HTR-8/SVneo (cell line): Measurements from ENCODE around the gene LIN54.
A peak's percentile ranks its signal among the peaks of the same experiment; 100 is the strongest.
"Not testable (repeated sequence)": the region's sequence is repeated elsewhere in the genome, so short reads cannot be mapped to it uniquely, and the experiment has no call there.

Experiments
- DNase-seq: peaks from one replicate; pipeline ENCODE4 v3.0.0; 2011; ENCODE audit warnings: low spot score, mixed read lengths; ENCODE audit not compliant: insufficient read length
- FAIRE-seq: peaks from 2 replicates; lab custom pipeline; 2011; peaks lifted over from hg19 to GRCh38; lab: Jason Lieb, UNC

The LIN54 gene

DNA sequence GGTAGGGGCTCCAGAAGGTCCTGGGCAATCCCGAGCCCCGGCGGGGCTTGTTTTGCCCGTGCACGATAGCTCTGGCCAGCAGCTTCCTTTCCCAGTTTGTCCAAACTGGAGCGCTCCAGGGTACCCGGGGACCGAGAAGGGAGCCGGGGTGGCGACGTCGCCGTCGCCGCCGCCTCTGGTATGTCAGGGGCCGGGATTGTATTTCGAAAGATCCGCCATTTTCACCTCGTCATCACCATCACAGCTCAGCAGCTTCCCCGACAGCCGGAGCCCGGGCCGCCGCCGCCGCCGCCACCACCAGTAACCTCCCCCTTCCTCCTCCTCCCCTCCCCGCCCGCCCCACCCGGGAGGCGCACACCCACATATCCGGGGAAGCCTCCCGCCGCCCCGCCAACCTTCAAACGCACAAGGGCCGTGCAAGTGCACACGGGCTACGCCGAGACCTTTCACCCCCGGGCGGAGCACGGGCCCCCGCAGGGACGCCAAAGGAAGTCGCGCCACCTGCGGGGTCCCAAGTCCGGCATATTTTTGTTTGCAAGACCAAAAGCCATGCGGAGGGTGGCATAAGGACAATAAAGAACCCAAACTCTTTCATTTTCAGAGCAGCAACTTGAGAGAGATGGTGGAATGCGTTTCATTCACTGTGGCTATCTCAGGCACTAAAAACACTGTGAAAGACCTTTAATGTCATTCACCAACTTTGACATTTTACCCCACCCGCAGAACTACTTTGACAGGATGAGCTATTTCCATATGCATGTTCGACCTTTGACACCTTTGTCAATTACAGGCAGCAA is at the start of gene LIN54:
TSS of gene LIN54 (minus strand) at position 302 of the 797 bp plus-strand sequence. CDS start 25,979 bp downstream, outside the sequence.
- DNase-seq (peak; percentile 40), FAIRE-seq (no peak)

DNA sequence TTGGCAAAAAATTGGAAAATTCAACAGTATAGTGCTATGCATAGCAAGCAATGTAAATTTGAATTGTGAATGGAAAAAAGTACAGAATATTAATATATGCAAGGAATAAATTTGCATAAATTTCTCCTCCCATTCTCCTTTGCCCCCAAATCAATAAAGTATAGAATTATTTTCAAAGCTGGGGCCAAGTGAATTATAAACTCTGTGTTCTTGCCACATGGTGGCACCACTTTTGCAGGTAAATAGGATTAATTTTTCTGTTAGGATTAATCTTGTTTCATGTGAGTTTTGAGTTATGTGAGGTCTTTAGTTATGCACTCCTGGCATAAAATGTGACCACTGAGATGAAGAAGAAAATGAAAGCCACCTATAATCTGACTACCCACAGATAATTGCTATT is 44.3 kb upstream of the LIN54 start:
- FAIRE-seq (no peak), DNase-seq (no peak)

DNA sequence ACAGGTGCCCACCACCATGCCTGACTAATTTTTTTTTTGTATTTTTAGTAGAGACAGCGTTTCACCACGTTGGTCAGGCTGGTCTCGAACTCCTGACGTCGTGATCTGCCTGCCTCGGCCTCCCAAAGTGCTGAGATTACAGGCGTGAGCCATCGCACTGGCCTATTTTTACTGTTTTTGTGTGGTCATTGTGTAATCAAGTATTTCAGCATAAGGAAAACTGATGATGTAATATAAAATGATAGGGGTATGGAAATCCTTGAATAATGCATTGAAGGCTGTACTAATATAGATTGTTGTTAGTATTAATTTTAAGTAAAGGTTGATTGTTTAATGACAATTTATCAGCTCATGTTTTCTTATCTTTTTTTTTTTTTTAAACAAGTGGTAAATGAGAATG is 38.2 kb upstream of the LIN54 start:
- FAIRE-seq, result not testable (repeated sequence)

DNA sequence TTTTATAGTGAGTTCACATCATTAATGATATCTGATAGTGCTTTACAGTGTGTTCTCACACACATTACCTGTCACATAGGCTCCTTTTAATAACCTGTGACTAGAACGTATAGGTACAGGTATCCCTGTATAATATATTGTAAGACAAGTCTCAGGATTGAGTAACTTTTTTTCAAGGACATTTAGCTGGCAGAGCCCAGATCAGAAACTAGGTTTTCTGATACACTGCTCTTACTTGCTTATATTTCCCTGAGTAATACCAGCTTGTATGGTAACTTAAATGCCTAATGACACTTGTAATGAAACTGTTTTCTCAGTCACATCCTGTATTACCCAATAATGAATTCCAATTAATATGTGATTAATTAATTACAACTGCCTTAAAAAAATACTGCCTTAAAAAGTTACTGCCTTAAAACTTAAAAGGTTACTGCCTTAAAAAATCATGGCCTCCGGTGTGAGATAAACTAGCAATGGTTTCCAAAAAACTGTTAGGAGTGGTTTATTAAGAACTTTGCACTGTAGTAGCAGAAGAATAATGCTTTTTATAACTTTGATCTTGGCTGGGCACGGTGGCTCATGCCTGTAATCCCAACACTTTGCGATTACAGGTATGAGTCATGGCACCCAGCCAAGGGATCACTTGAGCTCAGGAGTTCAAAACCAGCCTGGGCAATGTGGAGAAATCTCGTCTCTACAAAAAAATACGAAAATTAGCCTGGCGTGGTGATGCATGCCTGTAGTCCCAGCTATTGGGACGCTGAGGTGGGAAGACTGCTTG is 36.3 kb upstream of the LIN54 start:
- no peak for DNase-seq
- FAIRE-seq, result no peak

More for the DNA sequence above, 38.2 kb upstream of the LIN54 start:
- not testable (repeated sequence) for DNase-seq

DNA sequence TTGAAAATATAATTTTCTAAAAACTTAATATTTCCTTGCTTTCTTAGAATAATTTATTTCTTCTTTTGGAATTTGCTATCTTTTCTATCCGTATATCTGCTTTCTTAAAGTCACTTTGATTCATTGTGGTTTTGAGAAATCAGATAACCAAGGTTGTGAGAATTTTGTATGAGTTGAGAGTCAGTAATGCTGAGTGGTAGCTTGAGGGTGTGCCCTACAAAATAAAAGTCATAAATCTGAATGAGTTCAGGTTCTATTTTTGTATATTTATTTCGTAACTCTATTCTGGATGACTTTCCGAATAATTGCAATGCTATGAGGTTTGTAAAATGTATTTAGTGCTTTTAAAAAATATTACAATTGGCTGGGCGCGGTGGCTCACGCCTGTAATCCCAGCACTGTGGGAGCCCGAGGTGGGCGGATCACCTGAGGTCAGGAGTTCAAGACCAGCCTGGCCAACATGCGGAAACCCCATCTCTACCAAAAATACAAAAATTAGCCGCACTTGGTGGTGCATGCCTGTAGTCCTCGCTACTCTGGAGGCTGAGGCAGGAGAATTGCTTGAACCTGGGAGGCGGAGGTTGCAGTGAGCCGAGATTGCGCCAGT is 33.3 kb upstream of the LIN54 start:
- DNase-seq (peak; percentile 26), FAIRE-seq (no peak)

DNA sequence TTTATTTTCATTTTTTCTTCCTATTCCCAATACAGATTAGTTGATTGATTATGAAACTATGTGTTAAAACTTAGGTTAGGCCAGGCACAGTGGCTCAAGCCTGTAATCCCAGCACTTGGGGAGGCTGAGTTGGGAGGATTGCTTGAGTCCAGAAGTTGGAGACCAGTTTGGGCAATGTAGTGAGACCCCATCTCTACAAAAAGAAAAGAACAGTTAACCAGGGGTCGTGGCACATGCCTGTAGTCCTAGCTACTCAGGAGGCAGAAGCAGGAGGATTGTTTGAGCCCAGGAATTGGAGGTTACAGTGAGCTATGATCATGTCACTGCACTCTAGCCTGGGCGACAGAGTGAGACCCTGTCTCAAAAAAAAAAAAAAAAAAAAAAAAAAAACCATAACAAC is 32.5 kb upstream of the LIN54 start:
- not testable (repeated sequence) for DNase-seq, FAIRE-seq

DNA sequence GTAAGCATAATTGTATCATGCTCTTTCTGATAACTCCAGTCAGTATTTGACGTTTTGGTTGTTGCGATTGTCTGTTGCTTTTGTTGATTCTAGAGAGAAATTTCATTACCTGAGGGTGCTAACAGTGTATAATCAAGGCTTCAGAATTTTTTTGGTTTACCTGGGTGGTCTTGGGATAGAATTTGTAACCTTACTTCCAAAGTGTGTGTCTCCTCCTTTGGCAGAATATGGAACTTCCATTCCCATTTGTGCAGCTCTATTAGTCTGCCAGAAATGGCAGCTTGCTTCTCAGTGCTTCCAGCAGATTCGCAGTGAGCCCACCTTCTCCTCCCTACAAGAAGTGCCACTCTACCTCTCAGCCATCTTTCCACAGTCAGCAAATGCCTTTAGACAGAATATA is 29.6 kb upstream of the LIN54 start:
- FAIRE-seq, result no peak
- no peak for DNase-seq

DNA sequence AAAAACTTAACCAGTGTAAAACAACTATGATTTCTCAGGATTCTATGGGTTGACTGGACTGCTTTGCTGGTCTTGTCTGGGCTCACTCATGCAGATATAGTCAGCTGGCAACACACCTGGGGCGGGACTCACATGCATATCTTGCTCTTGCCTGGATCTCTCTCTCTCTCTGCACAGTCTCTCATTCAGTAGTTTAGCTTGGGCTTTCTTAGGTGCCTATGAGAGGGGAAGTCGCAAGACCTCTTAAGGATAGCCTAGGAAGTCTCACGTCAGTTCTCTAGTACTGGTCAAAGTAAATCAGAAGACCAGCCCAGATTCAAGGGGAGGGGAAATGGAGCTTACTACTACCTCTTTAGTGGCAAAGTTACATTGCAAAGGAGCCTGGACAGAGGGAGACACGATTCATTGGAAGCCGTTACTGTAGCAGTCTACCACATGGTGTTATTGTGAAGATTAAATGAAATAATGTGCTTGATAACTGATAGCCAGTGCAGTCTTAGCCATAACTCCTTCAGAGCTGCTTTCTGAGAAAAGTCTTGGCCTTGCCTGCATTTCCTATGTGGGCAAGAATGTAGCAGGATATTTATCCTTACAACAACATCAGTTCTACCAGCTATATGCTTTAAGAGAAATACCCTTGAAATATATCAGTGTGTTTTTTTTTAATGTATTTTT is 26.5 kb upstream of the LIN54 start:
- DNase-seq (no peak), FAIRE-seq (no peak)

DNA sequence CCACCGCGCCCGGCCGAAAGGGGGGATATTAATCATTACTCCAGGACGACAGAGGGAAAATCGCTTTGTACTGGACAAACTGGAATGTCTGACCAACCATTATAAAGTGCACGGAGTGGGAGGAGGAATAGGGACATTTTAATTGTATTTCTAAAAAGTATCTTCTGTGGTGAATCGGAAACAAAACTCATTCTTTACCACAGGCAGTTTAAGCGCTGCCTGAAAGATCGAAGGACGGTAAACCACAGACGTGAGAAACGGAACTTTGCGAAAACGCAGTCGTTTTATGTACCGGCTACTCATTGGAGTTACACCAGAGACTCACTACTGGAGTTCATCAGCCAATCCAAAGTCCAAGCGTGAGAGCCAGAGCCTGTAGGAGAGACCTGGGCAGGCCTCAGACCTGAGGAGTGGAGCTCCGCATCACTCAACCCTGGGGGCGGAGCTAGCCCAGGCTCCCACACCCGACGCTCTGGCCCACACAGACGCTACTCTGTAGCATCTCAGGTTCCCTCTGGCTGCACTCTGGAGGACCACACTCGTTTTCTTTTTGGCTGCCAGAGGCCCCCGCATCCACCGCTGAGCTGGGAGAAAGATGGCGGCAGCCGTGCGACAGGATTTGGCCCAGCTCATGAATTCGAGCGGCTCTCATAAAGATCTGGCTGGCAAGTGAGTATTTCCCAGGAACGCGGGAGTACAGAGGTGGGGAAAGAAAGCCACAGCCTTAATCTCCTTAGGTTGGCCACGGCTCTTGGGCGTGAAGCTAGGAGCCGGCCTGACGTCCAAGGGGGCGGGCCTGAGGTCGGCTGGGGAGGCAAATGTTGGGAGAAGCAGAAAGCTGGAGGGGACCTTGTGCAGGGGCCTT is 24.2 kb upstream of the LIN54 start, which contains the start of gene COPS4:
TSS of gene COPS4 (plus strand) at position 554 of the 865 bp plus-strand sequence. CDS start at position 596, 42 bp downstream.
- FAIRE-seq, result no peak
- DNase-seq, result peak; percentile 88

DNA sequence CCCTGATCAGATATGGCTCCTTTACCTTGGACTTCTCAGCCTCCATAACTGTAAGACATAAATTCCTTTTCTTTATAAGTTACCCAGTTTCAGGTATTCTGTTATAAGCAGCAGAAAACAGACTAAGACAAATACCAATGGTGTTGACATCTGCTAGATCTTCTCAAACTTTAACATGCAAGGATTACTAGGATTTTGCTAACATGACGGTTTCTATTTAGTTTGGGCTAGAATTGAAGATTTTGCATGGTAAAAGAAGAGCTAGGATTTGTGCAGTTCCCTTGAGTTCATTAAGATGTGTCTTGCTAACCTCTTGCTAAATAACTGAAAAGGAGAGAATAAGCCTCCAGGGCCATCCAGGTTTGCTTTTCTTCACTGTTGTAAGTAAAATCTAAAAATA is 19.1 kb upstream of the LIN54 start:
- DNase-seq (no peak), FAIRE-seq (no peak)

DNA sequence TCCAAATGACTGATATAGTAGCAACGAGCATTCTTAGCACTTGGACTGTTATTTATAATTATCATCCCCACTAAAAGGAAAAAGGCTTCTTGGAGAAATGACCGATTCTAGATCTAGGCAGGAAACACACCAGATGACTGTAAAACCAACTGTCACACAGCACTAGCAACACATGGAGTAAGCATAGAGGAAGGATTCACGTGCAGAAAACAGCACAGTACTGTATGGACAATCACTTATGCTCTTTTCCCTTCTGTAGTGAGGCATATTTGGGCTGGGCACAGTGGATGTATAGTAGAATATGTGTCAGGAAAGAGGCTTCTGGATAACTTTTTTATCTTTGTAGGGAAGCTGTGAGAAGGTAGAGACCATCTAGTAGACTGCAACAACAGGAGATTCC is 18.4 kb upstream of the LIN54 start:
- FAIRE-seq (no peak), DNase-seq (no peak)

DNA sequence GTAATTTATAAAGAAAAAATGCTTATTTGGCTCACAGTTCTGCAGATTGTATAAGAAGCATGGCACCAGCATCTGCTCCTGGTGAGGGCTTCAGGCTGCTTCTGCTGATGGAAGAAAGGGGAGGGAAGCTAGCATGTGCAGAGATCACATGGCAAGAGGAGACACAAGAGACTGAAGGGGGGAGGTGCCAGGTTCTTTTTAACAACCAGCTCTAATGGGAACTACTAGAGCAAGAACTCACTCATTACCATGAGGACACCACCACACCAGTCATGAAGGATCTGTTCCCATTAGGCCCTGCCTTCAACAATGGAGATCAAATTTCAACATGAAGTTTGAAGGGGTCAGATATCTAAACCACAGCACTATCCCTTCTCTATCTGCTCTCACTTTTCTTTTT is 14.9 kb upstream of the LIN54 start:
- FAIRE-seq, result no peak
- DNase-seq, result no peak

DNA sequence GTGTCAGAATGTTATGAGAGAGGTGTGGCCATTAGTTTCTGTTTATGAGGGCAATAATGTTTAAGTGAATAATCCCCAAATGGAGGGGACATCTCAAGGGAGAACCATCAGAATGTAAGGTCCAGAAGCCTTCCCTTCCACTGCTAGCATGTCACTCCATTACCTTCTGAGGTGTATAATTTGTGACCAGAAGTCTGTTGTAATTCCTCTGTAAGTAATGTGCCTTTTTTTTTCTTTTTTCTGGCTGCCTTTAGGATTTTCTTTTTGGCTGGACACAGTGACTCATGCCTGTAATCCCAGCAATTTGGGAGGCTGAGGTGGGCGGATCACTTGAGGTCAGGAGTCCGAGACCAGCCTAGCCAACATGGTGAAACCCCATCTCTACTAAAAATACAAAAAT is 13.6 kb upstream of the LIN54 start:
- no peak for FAIRE-seq
- DNase-seq, result no peak

DNA sequence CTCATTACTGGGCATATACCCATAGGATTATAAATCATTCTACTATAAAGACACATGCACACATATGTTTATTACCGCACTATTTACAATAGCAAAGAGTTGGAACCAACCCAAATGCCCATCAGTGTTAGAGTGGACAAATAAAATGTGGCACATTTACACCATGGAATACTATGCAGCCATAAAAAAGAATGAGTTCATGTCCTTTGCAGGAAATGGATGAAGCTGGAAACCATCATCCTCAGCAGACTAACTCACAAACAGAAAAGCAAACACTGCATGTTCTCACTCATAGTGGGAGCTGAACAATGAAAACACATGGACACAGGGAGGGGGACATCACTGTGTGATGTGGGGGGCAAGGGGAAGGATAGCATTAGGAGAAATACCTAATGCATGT is 13.0 kb upstream of the LIN54 start:
- FAIRE-seq, DNase-seq: not testable (repeated sequence)

DNA sequence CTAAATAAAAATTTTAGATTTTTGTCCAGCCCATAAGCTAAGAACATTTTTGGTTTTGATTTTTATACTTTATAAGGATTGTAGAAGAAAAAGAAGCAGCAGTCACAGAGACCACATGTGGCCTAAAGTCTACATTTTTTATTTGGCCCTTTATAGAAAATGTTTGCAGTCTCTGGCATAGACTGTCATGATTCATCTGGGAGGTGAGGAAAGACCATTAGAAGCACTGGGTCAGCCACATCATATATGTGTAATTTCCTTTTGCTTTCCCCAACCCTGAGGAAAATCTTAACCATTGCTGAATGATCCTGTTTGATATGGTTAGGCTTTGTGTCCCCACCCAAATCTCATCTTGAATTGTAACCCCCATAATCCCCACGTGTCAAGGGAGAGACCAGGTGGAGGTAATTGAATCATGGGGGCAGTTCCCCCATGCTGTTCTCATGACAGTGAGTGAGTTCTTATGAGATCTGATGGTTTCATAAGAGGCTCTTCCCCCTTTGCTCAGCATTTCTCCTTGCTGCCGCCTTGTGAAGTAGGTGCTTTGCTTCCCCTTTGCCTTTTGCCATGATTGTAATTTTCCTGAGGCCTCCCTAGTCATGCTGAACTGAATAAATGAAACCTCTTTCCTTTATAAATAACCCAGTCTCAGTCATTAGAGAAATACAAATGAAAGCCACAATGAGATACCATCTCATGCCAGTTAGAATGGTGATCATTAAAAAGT is 12.3 kb upstream of the LIN54 start:
- no peak for FAIRE-seq

DNA sequence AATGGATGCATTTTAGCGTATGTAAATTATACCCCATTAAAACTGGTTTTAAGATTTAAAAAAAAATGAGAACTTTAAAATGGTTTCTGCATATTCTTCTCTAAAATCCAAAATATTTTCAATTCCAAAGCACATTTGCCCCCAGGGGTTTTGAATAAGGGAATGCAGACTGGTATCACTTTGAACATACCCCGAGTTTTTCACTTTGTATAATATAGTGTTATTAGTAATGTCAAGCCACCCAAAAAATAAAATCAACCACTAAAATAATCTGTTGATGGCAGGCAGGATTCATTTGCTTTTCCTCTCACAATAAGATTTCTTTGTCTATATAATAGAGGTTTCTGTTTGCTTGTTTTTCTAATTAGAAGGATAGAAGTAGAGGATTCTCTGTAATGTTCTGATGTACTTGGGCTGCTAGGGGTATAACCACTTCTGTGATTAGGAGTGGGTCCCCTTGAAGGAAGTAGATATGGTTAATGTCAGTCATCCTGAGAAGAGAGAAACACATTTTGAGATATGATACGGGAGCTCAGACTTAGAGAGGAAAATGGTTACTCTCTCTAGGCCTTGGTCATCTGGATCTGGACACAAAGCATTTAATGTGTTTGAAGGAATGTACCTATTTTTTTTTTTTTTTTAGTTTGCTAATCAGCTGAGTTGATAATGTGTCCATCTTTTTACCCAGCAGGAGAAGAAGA is 9.3 kb upstream of the LIN54 start:
- FAIRE-seq (no peak), DNase-seq (no peak)

More for the DNA sequence above, 12.3 kb upstream of the LIN54 start:
- no peak for DNase-seq

DNA sequence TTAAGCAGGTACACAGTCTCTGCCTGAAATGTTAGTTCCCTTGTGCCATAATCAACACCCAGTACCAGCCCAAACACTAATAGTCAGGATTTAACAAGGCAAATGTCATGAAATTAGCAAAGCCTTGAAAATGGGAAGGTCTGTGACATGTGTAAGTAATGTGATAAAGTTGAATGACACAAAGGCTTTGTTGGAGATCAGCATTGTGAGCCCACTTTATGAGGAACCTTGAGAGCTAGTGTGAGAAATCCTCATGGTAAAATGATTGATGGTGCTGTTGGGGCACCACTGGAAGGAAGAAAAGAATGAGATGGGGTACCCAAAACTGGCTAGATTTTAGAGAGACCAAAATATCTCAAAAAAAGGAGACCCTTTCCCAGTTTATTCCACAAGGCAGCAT is 3.3 kb upstream of the LIN54 start:
- FAIRE-seq, result no peak

DNA sequence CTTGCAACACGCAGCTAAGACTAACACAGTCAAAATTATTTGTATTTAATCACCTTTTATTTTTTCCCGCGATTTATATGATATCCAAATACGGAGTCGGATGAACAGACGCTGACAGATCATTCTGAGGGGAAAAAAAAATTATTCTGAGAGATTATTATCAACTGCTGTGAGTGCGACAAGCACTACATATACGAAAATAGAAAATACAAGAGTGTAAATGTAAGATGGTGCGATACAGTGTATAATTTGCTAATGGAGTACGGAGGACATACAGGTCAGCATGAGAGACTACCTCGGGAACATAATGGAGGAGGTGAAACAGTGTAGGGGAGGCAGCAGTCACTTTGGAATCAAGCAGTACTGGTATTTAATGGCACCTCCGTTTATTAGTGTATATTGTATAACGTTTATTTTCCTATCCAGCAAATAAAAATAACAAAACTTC is 2.8 kb upstream of the LIN54 start:
- DNase-seq, result no peak
- FAIRE-seq, result no peak

More for the DNA sequence above, 3.3 kb upstream of the LIN54 start:
- DNase-seq, result no peak
